ENCODE measurements around the gene PHLDB3.

The PHLDB3 gene

DNA sequence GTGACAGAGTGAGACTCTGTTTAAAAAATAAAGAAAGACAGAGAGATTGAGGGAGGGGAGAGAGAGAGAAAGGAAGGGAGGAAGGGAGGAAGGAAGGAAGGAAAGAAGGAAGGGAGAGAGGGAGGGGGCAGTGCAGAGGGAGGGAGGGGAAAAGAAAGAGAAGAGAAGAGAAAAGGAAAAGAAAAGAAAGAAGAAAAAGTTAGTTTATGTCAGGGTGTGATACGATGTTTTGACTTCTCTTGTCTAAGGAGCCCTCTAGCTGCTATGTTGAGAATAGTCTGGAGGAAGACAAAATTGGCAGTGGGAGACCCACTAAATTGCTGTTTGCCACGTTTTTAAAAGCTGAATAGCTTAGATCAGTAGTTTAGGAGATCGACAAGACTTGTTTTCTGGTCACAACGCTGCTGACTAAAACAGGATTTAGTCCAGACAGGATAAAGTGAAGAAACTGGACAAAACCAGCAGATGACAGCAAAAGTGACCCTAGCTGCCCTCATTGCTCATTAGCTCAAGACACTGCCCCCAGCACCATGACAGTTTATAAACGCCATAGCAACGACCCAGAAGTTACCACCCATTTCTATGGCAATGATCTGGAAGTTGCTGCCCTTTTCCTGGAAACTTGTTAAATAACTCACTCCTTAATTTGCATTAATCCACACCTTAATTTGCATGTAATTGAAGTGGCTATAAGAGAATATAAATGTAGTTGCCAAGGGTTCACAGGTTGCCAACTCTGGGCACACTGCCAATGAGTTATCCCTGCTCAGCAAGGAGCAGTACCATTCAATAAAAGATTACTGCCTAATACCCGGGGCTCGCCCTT is 78.8 kb downstream of the PHLDB3 start:
- H3K4me1 ChIP-seq, result peaks cover 0 to 13% (median 8%) of the 10 kb centered on the region in 10 experiments; a peak in 11 of 20 replicates
- no peaks in the 10 kb centered on the region for H3K36me3 ChIP-seq
- H4K20me1 ChIP-seq, result no peaks in the 10 kb centered on the region
- H3K9me3 ChIP-seq (replicated peaks in 1 of 11), result no peaks in the 10 kb centered on the region
- no peak overlapping the region for H3K27ac ChIP-seq
- H3K4me3 ChIP-seq, result no peak overlapping the region
- peak overlapping the region in 2 of 11 experiments; percentile 26 to 30; a peak in 3 of 22 replicates for H3K4me2 ChIP-seq
- TF ChIP-seq Cebpa-rat (IDR thresholded peaks at IDR 0.05), result no peak
- H3K9ac ChIP-seq, result no peak overlapping the region
- no peaks in the 10 kb centered on the region for H3K27me3 ChIP-seq

Measured in BLaER1 treated with 17β-estradiol and CSF1 and Interleukin-3, amounts not matched to agents 10 nM and 100 nM (cell line).